Endothelial cell (in vitro differentiated cells): ENCODE data around the gene SIGLEC10. TPM values are rescaled to one million over a fixed set of nuclear protein-coding genes. Genes with fewer than 3 reads are reported as not detected.

ENCODE experiments used
- DNase-seq: peaks from one replicate; pipeline ENCODE4 v3.0.0; 2021; ENCODE audit warnings: low spot score
- H3K27ac Mint-ChIP-seq: one replicate; pipeline ENCODE4 v1.8.0; 2021; ENCODE audit warnings: mixed read lengths, inconsistent platforms; ENCODE audit not compliant: unreplicated experiment
- H3K27me3 Mint-ChIP-seq: one replicate; pipeline ENCODE4 v1.8.0; 2021; ENCODE audit warnings: mild to moderate bottlenecking, moderate library complexity, mixed read lengths, inconsistent platforms; ENCODE audit not compliant: unreplicated experiment
- H3K36me3 Mint-ChIP-seq: one replicate; pipeline ENCODE4 v1.8.0; 2021; ENCODE audit warnings: mild to moderate bottlenecking, low read depth, mixed read lengths, inconsistent platforms; ENCODE audit not compliant: unreplicated experiment
- H3K4me1 Mint-ChIP-seq: one replicate; pipeline ENCODE4 v1.8.0; 2021; ENCODE audit warnings: mild to moderate bottlenecking, mixed read lengths, inconsistent platforms; ENCODE audit not compliant: unreplicated experiment
- H3K4me3 Mint-ChIP-seq: one replicate; pipeline ENCODE4 v1.8.0; 2021; ENCODE audit warnings: mild to moderate bottlenecking, mixed read lengths, inconsistent platforms; ENCODE audit not compliant: unreplicated experiment
- H3K9me3 Mint-ChIP-seq: one replicate; pipeline ENCODE4 v1.8.0; 2021; ENCODE audit warnings: mixed read lengths, inconsistent platforms; ENCODE audit not compliant: unreplicated experiment
- total RNA-seq: library from RNA; stranded (reverse); fragmentation: NEBNext Ultra II Directional; extraction: Animal tissue kit (Norgen Biotek cat#: 25700); gene quantifications from one replicate; pipeline ENCODE4 v1.2.1, GENCODE V29; 2021; ENCODE audit not compliant: unreplicated experiment
- TF ChIP-seq, protein P1 (sequence below): fragments of 200-600 bp; sonication (generic); IDR thresholded peaks from one replicate; pipeline ENCODE4 v1.5.0; 2021; ENCODE audit warnings: antibody characterized with exemption; ENCODE audit not compliant: unreplicated experiment

SIGLEC10 gene
- total RNA-seq, 1 donor from 2014 or later = not detected

DNA sequence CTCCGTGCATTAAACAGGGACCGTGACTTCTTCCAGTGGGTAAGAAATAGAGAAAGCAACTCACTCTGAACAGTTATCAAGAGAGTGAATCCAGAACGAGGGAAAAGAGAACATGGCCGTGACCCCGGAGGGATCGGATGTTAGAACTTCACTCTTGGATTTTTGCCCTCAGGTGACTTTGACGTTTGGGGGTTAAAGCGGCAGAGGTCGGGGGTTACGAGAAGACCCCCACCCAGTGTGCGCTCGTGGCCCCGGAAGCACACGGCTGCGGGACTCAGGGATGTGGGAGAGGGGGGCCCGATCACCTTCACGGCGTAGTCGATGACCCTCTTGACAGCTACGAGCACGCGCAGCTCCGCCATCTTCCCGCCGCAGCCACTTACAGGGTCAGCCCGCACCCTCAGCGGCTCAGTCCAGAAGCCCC lies 51.5 kb downstream of the SIGLEC10 start, which contains the start of gene ETFB:
Gene ETFB (minus strand): TSS at position 424 of the 424 bp plus-strand sequence. CDS start 62 bp downstream, at position 362.
- Mint-ChIP-seq H3K4me3 (peak within 1 kb of the TSS; percentile 96), H3K4me1 (peaks cover 18% of the 10 kb centered on the region), H3K27ac (peak within 1 kb of the TSS; percentile 89), H3K9me3 (no peaks in the 10 kb centered on the region), H3K36me3 (peaks cover 10% of the 10 kb centered on the region), H3K27me3 (peaks cover 10% of the 10 kb centered on the region)
- TF ChIP-seq, protein P1, sequence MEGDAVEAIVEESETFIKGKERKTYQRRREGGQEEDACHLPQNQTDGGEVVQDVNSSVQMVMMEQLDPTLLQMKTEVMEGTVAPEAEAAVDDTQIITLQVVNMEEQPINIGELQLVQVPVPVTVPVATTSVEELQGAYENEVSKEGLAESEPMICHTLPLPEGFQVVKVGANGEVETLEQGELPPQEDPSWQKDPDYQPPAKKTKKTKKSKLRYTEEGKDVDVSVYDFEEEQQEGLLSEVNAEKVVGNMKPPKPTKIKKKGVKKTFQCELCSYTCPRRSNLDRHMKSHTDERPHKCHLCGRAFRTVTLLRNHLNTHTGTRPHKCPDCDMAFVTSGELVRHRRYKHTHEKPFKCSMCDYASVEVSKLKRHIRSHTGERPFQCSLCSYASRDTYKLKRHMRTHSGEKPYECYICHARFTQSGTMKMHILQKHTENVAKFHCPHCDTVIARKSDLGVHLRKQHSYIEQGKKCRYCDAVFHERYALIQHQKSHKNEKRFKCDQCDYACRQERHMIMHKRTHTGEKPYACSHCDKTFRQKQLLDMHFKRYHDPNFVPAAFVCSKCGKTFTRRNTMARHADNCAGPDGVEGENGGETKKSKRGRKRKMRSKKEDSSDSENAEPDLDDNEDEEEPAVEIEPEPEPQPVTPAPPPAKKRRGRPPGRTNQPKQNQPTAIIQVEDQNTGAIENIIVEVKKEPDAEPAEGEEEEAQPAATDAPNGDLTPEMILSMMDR = no peak
- no peak for DNase-seq

DNA sequence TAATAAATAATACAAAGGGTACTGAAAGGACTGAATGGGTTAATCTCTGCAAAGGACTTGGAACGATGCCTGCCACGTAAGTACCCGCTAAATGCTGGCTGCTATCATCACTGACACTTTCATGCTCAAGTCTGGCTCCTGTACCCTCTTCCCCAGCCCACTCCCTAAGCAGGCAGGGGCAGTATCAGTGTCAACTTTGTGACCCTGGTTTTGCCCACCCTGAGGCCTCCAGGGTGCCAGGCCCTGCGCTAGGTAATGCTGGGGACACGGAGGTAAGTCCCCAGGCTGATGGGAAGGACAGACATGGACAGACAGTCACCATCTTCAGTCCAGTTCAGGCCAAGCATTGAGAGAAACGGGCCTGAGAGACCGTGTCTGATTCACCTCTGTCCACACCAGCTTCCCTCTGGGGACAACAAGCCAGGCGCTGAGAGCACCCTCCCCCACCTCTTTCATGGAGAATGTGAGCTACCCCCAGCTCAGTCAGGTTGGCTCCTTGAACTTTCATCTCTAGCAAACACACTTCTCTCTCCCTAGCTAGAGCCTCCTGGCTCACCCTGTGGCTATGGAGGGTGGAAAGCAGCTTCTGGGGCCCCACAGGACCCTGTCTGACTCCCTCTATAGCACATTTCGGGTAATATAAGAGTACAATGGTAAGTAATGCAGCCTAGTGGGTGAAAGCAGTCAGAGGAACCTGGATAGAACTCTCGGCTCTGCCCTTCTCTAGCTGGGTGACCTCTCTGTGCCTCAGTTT lies 52.1 kb downstream of the SIGLEC10 start:
- Mint-ChIP-seq H3K4me3 (peak overlapping the region; percentile 96), H3K9me3 (no peaks in the 10 kb centered on the region)
- no peak for DNase-seq

DNA sequence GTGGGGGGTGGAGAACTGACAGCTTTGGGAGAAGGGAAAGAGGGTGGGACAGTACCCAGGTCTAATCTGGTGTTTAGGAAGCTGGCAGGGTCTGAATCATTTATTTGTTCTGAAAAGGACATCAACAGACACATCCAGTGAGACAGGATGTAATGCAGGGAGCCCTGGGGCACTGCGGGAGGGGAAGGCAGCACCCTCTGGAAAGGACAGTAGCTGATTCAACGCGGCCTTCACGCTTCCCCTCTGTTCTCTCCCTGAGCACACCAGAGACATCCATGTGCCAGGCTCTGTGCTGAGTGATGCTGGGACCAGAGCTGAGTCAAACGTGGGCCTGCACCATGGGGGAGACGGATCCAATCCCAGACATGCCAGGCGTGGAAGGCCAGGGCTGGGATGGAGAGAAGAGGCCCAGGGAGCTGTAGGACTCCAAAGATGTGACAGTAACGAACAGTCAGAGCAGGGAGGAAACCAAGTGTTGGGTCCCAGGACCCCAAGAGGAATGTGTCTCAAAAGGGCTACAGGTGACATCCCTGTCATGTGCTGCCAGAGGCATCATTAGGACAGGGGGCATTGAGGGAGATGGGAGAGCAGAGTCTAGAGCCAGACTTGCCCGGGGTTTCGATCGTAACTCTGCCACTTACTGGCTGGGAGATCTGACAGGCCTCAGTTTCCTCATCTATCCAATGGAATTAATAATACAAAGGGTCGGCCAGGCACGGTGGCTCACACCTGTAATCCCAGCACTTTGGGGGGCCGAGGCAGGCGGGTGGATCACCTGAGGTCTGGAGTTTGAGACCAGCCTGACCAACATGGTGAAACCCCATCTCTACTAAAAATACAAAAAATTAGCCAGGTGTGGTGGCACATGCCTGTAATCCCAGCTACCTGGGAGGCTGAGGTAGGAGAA lies 53.0 kb downstream of the SIGLEC10 start:
- TF ChIP-seq, protein P1 = no peak
- H3K27me3 Mint-ChIP-seq = peaks cover 10% of the 10 kb centered on the region
- DNase-seq = no peak
- H3K4me3 Mint-ChIP-seq = peak overlapping the region; percentile 40
- H3K4me1 Mint-ChIP-seq = peaks cover 18% of the 10 kb centered on the region
- no peak overlapping the region for H3K27ac Mint-ChIP-seq
- no peaks in the 10 kb centered on the region for H3K9me3 Mint-ChIP-seq
- H3K36me3 Mint-ChIP-seq = peaks cover 4% of the 10 kb centered on the region

More for the DNA sequence above, 52.1 kb downstream of the SIGLEC10 start:
- H3K27me3 Mint-ChIP-seq = peaks cover 10% of the 10 kb centered on the region
- TF ChIP-seq, protein P1 = no peak
- H3K4me1 Mint-ChIP-seq = peaks cover 18% of the 10 kb centered on the region
- H3K36me3 Mint-ChIP-seq = peaks cover 7% of the 10 kb centered on the region
- H3K27ac Mint-ChIP-seq = peak overlapping the region; percentile 83

DNA sequence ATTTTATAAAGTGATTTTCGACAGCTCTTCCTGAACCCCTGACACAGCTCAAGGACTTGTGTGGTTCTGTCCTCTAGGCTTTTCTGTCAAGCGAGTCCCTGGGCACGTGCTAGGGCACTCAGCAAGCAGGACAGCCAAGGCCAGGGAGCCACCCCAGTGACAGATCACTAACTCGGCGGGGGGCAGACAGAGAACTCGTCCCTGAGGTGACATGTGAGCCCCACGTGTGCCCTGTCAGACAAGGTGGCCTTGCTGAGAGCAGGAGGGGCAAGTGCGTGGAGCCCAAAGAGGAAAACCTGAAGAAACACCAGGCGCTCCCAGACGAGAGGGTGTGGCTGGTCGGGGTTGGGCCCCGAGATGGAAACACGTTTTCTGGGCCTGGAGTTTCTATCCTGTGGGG lies 56.2 kb downstream of the SIGLEC10 start:
- Mint-ChIP-seq H3K9me3 (no peaks in the 10 kb centered on the region), H3K4me3 (no peak overlapping the region)
- TF ChIP-seq, protein P1 = no peak

More for the DNA sequence above, 56.2 kb downstream of the SIGLEC10 start:
- H3K36me3 Mint-ChIP-seq = peaks cover 4% of the 10 kb centered on the region
- H3K27me3 Mint-ChIP-seq = peaks cover 7% of the 10 kb centered on the region
- DNase-seq = no peak
- no peak overlapping the region for H3K27ac Mint-ChIP-seq
- H3K4me1 Mint-ChIP-seq = peaks cover 9% of the 10 kb centered on the region

Other genes with a start within 250 kb of the SIGLEC10 start
- gene CD33, start 192.6 kb downstream of the SIGLEC10 start, total RNA-seq = 21.7 TPM
- 2.8 TPM for gene SIGLECL1, start 166.6 kb downstream of the SIGLEC10 start, total RNA-seq
- 114 TPM for gene IGLON5, start 106.0 kb downstream of the SIGLEC10 start, total RNA-seq
- 5.9 TPM for gene VSIG10L, start 75.5 kb downstream of the SIGLEC10 start, total RNA-seq
- 55.1 TPM for gene ETFB, start 51.3 kb downstream of the SIGLEC10 start, total RNA-seq
- gene CLDND2, start 48.6 kb downstream of the SIGLEC10 start, total RNA-seq = not detected
- not detected for gene NKG7, start 45.0 kb downstream of the SIGLEC10 start, total RNA-seq
- not detected for gene LIM2, start 29.7 kb downstream of the SIGLEC10 start, total RNA-seq
- gene C19orf84, start 27.1 kb downstream of the SIGLEC10 start, total RNA-seq = 0.21 TPM
- not detected for gene SIGLEC8, start 40.8 kb upstream of the SIGLEC10 start, total RNA-seq
- not detected for gene CEACAM18, start 60.9 kb upstream of the SIGLEC10 start, total RNA-seq
- not detected for gene SIGLEC12, start 84.2 kb upstream of the SIGLEC10 start, total RNA-seq
- gene SIGLEC6, start 114.0 kb upstream of the SIGLEC10 start, total RNA-seq = not detected
- gene ZNF175, start 153.6 kb upstream of the SIGLEC10 start, total RNA-seq = 18.3 TPM
- not detected for gene SIGLEC5, start 212.8 kb upstream of the SIGLEC10 start, total RNA-seq
- gene SIGLEC14, start 229.2 kb upstream of the SIGLEC10 start, total RNA-seq = 0.21 TPM